ENCODE results near the gene MARCKS. TPM values are rescaled to one million over a fixed set of nuclear protein-coding genes. Genes with fewer than 3 reads are reported as not detected.

MARCKS gene
- total RNA-seq, 1 experiment from 2014 or later, result 95.9 TPM

GRCh38 chr6:113848811-113849210 is 8.3 kb upstream of the MARCKS start:
- intact Hi-C loops (cut with micrococcal nuclease; ENCODE audit: unreplicated experiment), result no loop called here
- H3K36me3 ChIP-seq (ENCODE audit: insufficient read depth, low read length, poor library complexity, severe bottlenecking), result no peaks in the 10 kb centered on the region
- no TSS peak for BruUV-seq (replicated peaks)
- no peak overlapping the region for H3K27ac ChIP-seq (ENCODE audit: low read depth, low read length, poor library complexity, severe bottlenecking)
- no peak overlapping the region for H3K4me3 ChIP-seq (ENCODE audit: low read depth, low read length, poor library complexity, severe bottlenecking)
- ChIA-PET CTCF (no interaction called here), POLR2A (ENCODE audit: low non-redundant PET) (no interaction called here)
- TF ChIP-seq EZH2 (IDR thresholded peaks at IDR 0.05; ENCODE audit: borderline replicate concordance, low read depth, low read length, poor library complexity, severe bottlenecking) (no peak), CTCF (conservative IDR thresholded peaks at IDR 0.05; ENCODE audit: low read depth, low read length) (no peak)
- no peaks in the 10 kb centered on the region for H3K4me1 ChIP-seq (ENCODE audit: insufficient read depth, low read length, poor library complexity, severe bottlenecking)
- no peaks in the 10 kb centered on the region for H3K9me3 ChIP-seq (ENCODE audit: low read depth, low read length, poor library complexity, severe bottlenecking)
- no peaks in the 10 kb centered on the region for H3K27me3 ChIP-seq (replicated peaks; ENCODE audit: insufficient read depth, low read depth, low read length, poor library complexity)
- no peak for DNase-seq (ENCODE audit: low spot score)

- no peak for TF ChIP-seq CTCF (conservative IDR thresholded peaks at IDR 0.05; ENCODE audit: low read depth, low read length)
- no peak for TF ChIP-seq EZH2 (IDR thresholded peaks at IDR 0.05; ENCODE audit: borderline replicate concordance, low read depth, low read length, poor library complexity, severe bottlenecking)
- intact Hi-C loops (cut with micrococcal nuclease; ENCODE audit: unreplicated experiment), result loop anchor here (10.0 kb wide), 3 partner anchors 158 to 438 kb away; no protein-coding TSS in a partner anchor
- no peaks in the 10 kb centered on the region for H3K9me3 ChIP-seq (ENCODE audit: low read depth, low read length, poor library complexity, severe bottlenecking)
- no TSS peak for BruUV-seq (replicated peaks)
- no peaks in the 10 kb centered on the region for H3K36me3 ChIP-seq (ENCODE audit: insufficient read depth, low read length, poor library complexity, severe bottlenecking)
- H3K4me1 ChIP-seq (ENCODE audit: insufficient read depth, low read length, poor library complexity, severe bottlenecking), result no peaks in the 10 kb centered on the region
- no peak overlapping the region for H3K4me3 ChIP-seq (ENCODE audit: low read depth, low read length, poor library complexity, severe bottlenecking)
- CTCF ChIA-PET, result no interaction called here
- H3K27ac ChIP-seq (ENCODE audit: low read depth, low read length, poor library complexity, severe bottlenecking), result no peak overlapping the region
- no peak for DNase-seq (ENCODE audit: low spot score)
- POLR2A ChIA-PET (ENCODE audit: low non-redundant PET), result no interaction called here
- H3K27me3 ChIP-seq (replicated peaks; ENCODE audit: insufficient read depth, low read depth, low read length, poor library complexity), result no peaks in the 10 kb centered on the region
These were observed 3.9 kb upstream of the MARCKS start for GRCh38 chr6:113853252-113853651.

- intact Hi-C loops (cut with micrococcal nuclease; ENCODE audit: unreplicated experiment), result loop anchor here (5.0 to 10.0 kb wide), 7 partner anchors 160 to 1518 kb away; no protein-coding TSS in a partner anchor
- DNase-seq (ENCODE audit: low spot score), result peak; percentile 83
- POLR2A ChIA-PET (ENCODE audit: low non-redundant PET), result interaction anchor here (0.6 kb wide), 1 partner anchor 474 kb away, joined by 12 read pairs; no protein-coding TSS in a partner anchor
- peak overlapping the region; percentile 37 for H3K27ac ChIP-seq (ENCODE audit: low read depth, low read length, poor library complexity, severe bottlenecking)
- TF ChIP-seq EZH2 (IDR thresholded peaks at IDR 0.05; ENCODE audit: borderline replicate concordance, low read depth, low read length, poor library complexity, severe bottlenecking), result no peak
- peak; percentile 27; the same call in 1 of the 2 replicates for TF ChIP-seq CTCF (conservative IDR thresholded peaks at IDR 0.05; ENCODE audit: low read depth, low read length)
- no peaks in the 10 kb centered on the region for H3K4me1 ChIP-seq (ENCODE audit: insufficient read depth, low read length, poor library complexity, severe bottlenecking)
- no peaks in the 10 kb centered on the region for H3K27me3 ChIP-seq (replicated peaks; ENCODE audit: insufficient read depth, low read depth, low read length, poor library complexity)
- no TSS peak for BruUV-seq (replicated peaks)
- CTCF ChIA-PET, result interaction anchor here (0.6 kb wide), 1 partner anchor 25 kb away, joined by 4 read pairs; no protein-coding TSS in a partner anchor
- no peaks in the 10 kb centered on the region for H3K9me3 ChIP-seq (ENCODE audit: low read depth, low read length, poor library complexity, severe bottlenecking)
- H3K4me3 ChIP-seq (ENCODE audit: low read depth, low read length, poor library complexity, severe bottlenecking), result peak overlapping the region; percentile 86
- H3K36me3 ChIP-seq (ENCODE audit: insufficient read depth, low read length, poor library complexity, severe bottlenecking), result no peaks in the 10 kb centered on the region
These were observed 2.3 kb upstream of the MARCKS start for GRCh38 chr6:113854531-113855499.

All from A673 (cell line).